H1 (cell line): Measurements from ENCODE around the gene TBC1D2B. TPM values are rescaled to one million over a fixed set of nuclear protein-coding genes. Genes with fewer than 3 reads are reported as not detected.

ENCODE experiments used
- CTCF ChIA-PET: fragments of 300-600 bp; sonication (Branson Sonifier 250); formaldehyde crosslinking; loops from one replicate; lab custom pipeline; 2021; ENCODE audit not compliant: partially characterized antibody; lab: Charles Lee
- POLR2A ChIA-PET: fragments of 300-600 bp; sonication (Branson Sonifier 250); formaldehyde crosslinking; loops from one replicate; lab custom pipeline; 2021; ENCODE audit warnings: inconsistent platforms; ENCODE audit not compliant: partially characterized antibody; lab: Charles Lee
- DNase-seq, 2 experiments: peaks; one replicate each; pipeline versions ENCODE4 v3.0.0 to v3.0.0-alpha.2; 2010 to 2022; ENCODE audit warnings: low spot score in 2 of 2, low read depth in 1 of 2, mixed read lengths in 1 of 2
- FAIRE-seq: peaks from 2 replicates; lab custom pipeline; 2011; peaks lifted over from hg19 to GRCh38; lab: Jason Lieb, UNC
- H2AFZ ChIP-seq: 2 replicates; pipeline ENCODE4 v1.8.1; 2012; ENCODE audit warnings: low read length, inconsistent platforms
- H2AK5ac ChIP-seq: 2 replicates; pipeline ENCODE4 v1.6.1; 2013; ENCODE audit warnings: low read depth, low read length
- H2BK120ac ChIP-seq: replicated peaks from 2 replicates; pipeline ENCODE3; 2013; ENCODE audit warnings: low read depth, low read length, inconsistent platforms
- H2BK12ac ChIP-seq: 2 replicates; pipeline ENCODE4 v1.6.1; 2013; ENCODE audit warnings: low read depth, low read length
- H2BK15ac ChIP-seq: 2 replicates; pipeline ENCODE4 v1.6.1; 2013; ENCODE audit warnings: low read length
- H2BK20ac ChIP-seq: 2 replicates; pipeline ENCODE4 v1.6.1; 2013; ENCODE audit warnings: low read length
- H2BK5ac ChIP-seq: 2 replicates; pipeline ENCODE4 v1.6.1; 2013; ENCODE audit warnings: low read depth, low read length
- H3K14ac ChIP-seq: 2 replicates; pipeline ENCODE4 v1.6.1; 2013; ENCODE audit warnings: inconsistent platforms; ENCODE audit not compliant: insufficient read length
- H3K18ac ChIP-seq: 2 replicates; pipeline ENCODE4 v1.6.1; 2013; ENCODE audit warnings: low read length; ENCODE audit errors: extremely low read depth
- H3K23ac ChIP-seq: 2 replicates; pipeline ENCODE4 v1.6.1; 2013; ENCODE audit warnings: inconsistent platforms; ENCODE audit not compliant: insufficient read length
- H3K23me2 ChIP-seq: 2 replicates; pipeline ENCODE4 v1.6.1; 2013; ENCODE audit warnings: low read depth, low read length
- H3K27ac ChIP-seq: 2 replicates; pipeline ENCODE4 v1.6.1; 2011; ENCODE audit warnings: low read depth, low read length, inconsistent platforms
- H3K27me3 ChIP-seq, 4 experiments: replicated peaks in 1 of 4; 1 replicate in 1 of 4; 2 replicates in 3 of 4; pipeline versions ENCODE4 v1.6.1 to v1.8.1; 2011 to 2013; ENCODE audit warnings: low read length in 3 of 4, mild to moderate bottlenecking in 3 of 4, inconsistent platforms in 2 of 4, mixed read lengths in 2 of 4, moderate library complexity in 1 of 4; ENCODE audit not compliant: control insufficient read depth in 3 of 4, insufficient read depth in 3 of 4; ENCODE audit errors: extremely low read depth in 1 of 4
- H3K36me3 ChIP-seq, 4 experiments: 2 replicates each; pipeline versions ENCODE4 v1.6.1 to v1.8.1; 2011 to 2013; ENCODE audit warnings: mild to moderate bottlenecking in 4 of 4, low read length in 3 of 4, moderate library complexity in 2 of 4, control low read depth in 1 of 4, inconsistent platforms in 1 of 4; ENCODE audit not compliant: insufficient read depth in 4 of 4, control insufficient read depth in 2 of 4
- H3K4ac ChIP-seq: replicated peaks from 2 replicates; pipeline ENCODE3; 2013; ENCODE audit warnings: low read length, low read depth, mixed read lengths, inconsistent platforms; ENCODE audit not compliant: insufficient read length
- H3K4me1 ChIP-seq, 4 experiments: replicated peaks in 1 of 4; 1 replicate in 1 of 4; 2 replicates in 3 of 4; pipeline versions ENCODE4 v1.6.1 to v1.8.1; 2011 to 2013; ENCODE audit warnings: low read length in 3 of 4, inconsistent platforms in 2 of 4, mixed read lengths in 1 of 4; ENCODE audit not compliant: insufficient read depth in 4 of 4, control insufficient read depth in 3 of 4
- H3K4me2 ChIP-seq, 2 experiments: 2 replicates each; pipeline versions ENCODE4 v1.6.1 to v1.8.1; 2011 to 2013; ENCODE audit warnings: low read depth in 2 of 2, low read length in 2 of 2, control low read depth in 1 of 2, inconsistent platforms in 1 of 2, mild to moderate bottlenecking in 1 of 2; ENCODE audit not compliant: insufficient read depth in 1 of 2
- H3K4me3 ChIP-seq, 4 experiments: fragments of 200-600, 300-600 bp in 1 of 4; sonication (generic), shearing (Covaris generic), sonication (Bioruptor Twin) in 1 of 4; 2 replicates each; pipeline versions ENCODE4 v1.5.1 to v1.8.1; 2011 to 2016; ENCODE audit warnings: low read length in 4 of 4, low read depth in 3 of 4, control low read depth in 2 of 4, inconsistent platforms in 2 of 4, mild to moderate bottlenecking in 2 of 4, mixed read lengths in 1 of 4, moderate library complexity in 1 of 4; ENCODE audit not compliant: insufficient read depth in 2 of 4; ENCODE audit errors: extremely low read depth in 1 of 4
- H3K56ac ChIP-seq: replicated peaks from 2 replicates; pipeline ENCODE3; 2013; ENCODE audit warnings: low read depth, mild to moderate bottlenecking, mixed read lengths, low read length, inconsistent platforms; ENCODE audit not compliant: insufficient read length
- H3K79me1 ChIP-seq: 2 replicates; pipeline ENCODE4 v1.6.1; 2013; ENCODE audit warnings: low read depth, low read length, control low read depth
- H3K79me2 ChIP-seq, 2 experiments: 2 replicates each; pipeline versions ENCODE4 v1.6.1 to v1.8.1; 2012 to 2013; ENCODE audit warnings: low read length in 2 of 2, mild to moderate bottlenecking in 2 of 2, inconsistent platforms in 1 of 2; ENCODE audit not compliant: insufficient read depth in 2 of 2, control insufficient read depth in 1 of 2
- H3K9ac ChIP-seq, 4 experiments: replicated peaks in 1 of 4; 1 replicate in 1 of 4; 2 replicates in 3 of 4; pipeline versions ENCODE4 v1.6.1 to v1.8.1; 2011 to 2013; ENCODE audit warnings: low read depth in 3 of 4, low read length in 3 of 4, control low read depth in 2 of 4, mild to moderate bottlenecking in 2 of 4, moderate library complexity in 2 of 4, inconsistent platforms in 1 of 4; ENCODE audit errors: extremely low read depth in 1 of 4
- H3K9me3 ChIP-seq, 2 experiments: 2 replicates each; pipeline versions ENCODE4 v1.6.1 to v1.8.1; 2012 to 2013; ENCODE audit warnings: mild to moderate bottlenecking in 2 of 2, moderate library complexity in 2 of 2, control low read depth in 1 of 2, inconsistent platforms in 1 of 2, low read depth in 1 of 2, low read length in 1 of 2, mixed read lengths in 1 of 2; ENCODE audit not compliant: insufficient read depth in 2 of 2
- H4K20me1 ChIP-seq, 2 experiments: replicated peaks in 1 of 2; 2 replicates each; pipeline versions ENCODE3 to v1.8.1; 2011 to 2013; ENCODE audit warnings: inconsistent platforms in 2 of 2, low read length in 2 of 2, mild to moderate bottlenecking in 1 of 2; ENCODE audit not compliant: insufficient read depth in 2 of 2, control insufficient read depth in 1 of 2
- H4K5ac ChIP-seq: 2 replicates; pipeline ENCODE4 v1.6.1; 2013; ENCODE audit warnings: low read length, low read depth, mixed read lengths, inconsistent platforms; ENCODE audit not compliant: insufficient read length
- H4K8ac ChIP-seq: 2 replicates; pipeline ENCODE4 v1.8.0; 2013; ENCODE audit warnings: mild to moderate bottlenecking, moderate library complexity, low read length, inconsistent platforms; ENCODE audit not compliant: insufficient read depth; ENCODE audit errors: extremely low read depth
- H4K91ac ChIP-seq: replicated peaks from 2 replicates; pipeline ENCODE3; 2013; ENCODE audit warnings: low read length, mixed read lengths, inconsistent platforms; ENCODE audit not compliant: insufficient read length
- CTBP2 ChIP-seq: IDR thresholded peaks from 2 replicates; pipeline ENCODE4 v1.7.0; 2011; ENCODE audit warnings: borderline replicate concordance, mild to moderate bottlenecking, moderate library complexity, mixed read lengths, low read length; ENCODE audit not compliant: insufficient read depth, insufficient read length
- MAFK ChIP-seq: IDR thresholded peaks from 2 replicates; pipeline ENCODE4 v1.6.1; 2012; ENCODE audit warnings: low read depth, mild to moderate bottlenecking, improper control_type of control experiment, low read length
- POLR2AphosphoS5 ChIP-seq: IDR thresholded peaks from 2 replicates; pipeline ENCODE4 v1.6.1; 2011; ENCODE audit warnings: low read depth, low read length
- SIRT6 ChIP-seq: IDR thresholded peaks from one replicate; pipeline ENCODE4 v1.7.1; 2012; ENCODE audit warnings: low read length, inconsistent platforms
- TBP ChIP-seq: IDR thresholded peaks from 2 replicates; pipeline ENCODE4 v1.6.1; 2011; ENCODE audit warnings: low read depth, low read length, improper control_type of control experiment
- WGBS, 2 experiments: shearing (Covaris generic) in 1 of 2; methylation state at CpG; one replicate each; pipeline versions ENCODE4 v1.1.6 to v1.1.7; 2013 to 2015; ENCODE audit warnings: low lambda C conversion rate in 2 of 2, mixed read lengths in 2 of 2, inconsistent platforms in 1 of 2, low coverage in 1 of 2, missing lambda C conversion rate in 1 of 2; ENCODE audit not compliant: insufficient replicate concordance in 2 of 2, insufficient coverage in 1 of 2, insufficient read length in 1 of 2; ENCODE audit errors: extremely low coverage in 1 of 2, missing lambda C conversion rate in 1 of 2; 5-methylcytosine and 5-hydroxymethylcytosine counted together
- polyA plus RNA-seq, 7 experiments: library from polyadenylated mRNA; depleted of rRNA in 3 of 7; stranded (reverse) in 5 of 7; unstranded in 2 of 7; fragments of >200 nt in 5 of 7; fragments of 200-250 nt in 2 of 7; gene quantifications; 1 replicate in 5 of 7; 2 replicates in 1 of 7; 4 replicates in 1 of 7; pipeline versions ENCODE4 v1.2.1 to v1.2.3, GENCODE V29; 2011 to 2013; ENCODE audit warnings: missing spikeins in 2 of 7, mixed read lengths in 2 of 7
- total RNA-seq: library from RNA; stranded (reverse); fragmentation: NEBNext Ultra II Directional; extraction: Animal tissue kit (Norgen Biotek cat#: 25700); gene quantifications from 2 replicates; pipeline ENCODE4 v1.2.1, GENCODE V29; 2021
- TF ChIP-seq, protein P1 (sequence below): IDR thresholded peaks from 2 replicates; pipeline ENCODE4 v1.6.1; 2012; ENCODE audit warnings: inconsistent platforms
- TF ChIP-seq, protein P2 (sequence below), 3 experiments: IDR thresholded peaks; 1 replicate in 2 of 3; 2 replicates in 1 of 3; pipeline versions ENCODE4 v1.5.1 to v1.6.1; 2011; ENCODE audit warnings: low read length in 3 of 3, mild to moderate bottlenecking in 3 of 3, inconsistent platforms in 2 of 3, low read depth in 1 of 3, moderate library complexity in 1 of 3; ENCODE audit not compliant: insufficient read depth in 1 of 3; ENCODE audit errors: control extremely low read depth in 1 of 3

TBC1D2B gene
- total and polyA plus RNA-seq, 2 of the 8 experiments (the other 6 are each of a cell fraction or from before 2014, with no cell fraction given) = 11.9 to 19.5 TPM

DNA sequence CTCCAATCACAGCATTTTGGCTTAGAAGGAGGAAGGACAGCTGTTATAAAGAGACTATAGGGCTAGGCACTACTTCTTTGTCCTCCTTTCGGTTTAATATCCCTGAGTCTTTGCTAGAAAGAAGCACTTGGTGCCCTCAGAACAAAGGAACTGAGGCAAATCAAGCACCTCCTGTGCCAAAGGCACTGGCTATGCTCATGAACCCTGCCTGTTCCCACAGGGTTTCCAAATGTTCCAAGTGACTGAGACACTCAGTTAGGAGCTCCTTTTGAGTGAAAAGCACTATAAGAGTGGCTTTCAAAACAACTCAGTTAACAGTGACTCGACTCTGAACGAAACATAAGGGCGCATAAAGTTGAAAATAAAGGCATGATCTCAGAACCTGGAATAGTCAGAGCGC, 25.0 kb downstream of the TBC1D2B start:
- FAIRE-seq = no peak

More for the DNA sequence above, 25.0 kb downstream of the TBC1D2B start:
- Histone ChIP-seq H4K91ac (no peak overlapping the region), H3K9ac (no peak overlapping the region), H3K4me2 (no peak overlapping the region), H4K5ac (no peak overlapping the region), H3K4me3 (no peak overlapping the region), H3K56ac (no peak overlapping the region), H3K14ac (no peak overlapping the region), H3K79me1 (0 out of 2 replicates have a peak, but pooled peaks cover 2% of the 10 kb centered on the region), H3K23me2 (no peaks in the 10 kb centered on the region; the same call in 1 of the 2 replicates), H2AK5ac (no peak overlapping the region), H3K4me1 (peaks cover 2 to 12% (median 8%) of the 10 kb centered on the region in 4 experiments), H3K9me3 (no peaks in the 10 kb centered on the region), H3K23ac (no peak overlapping the region), H3K4ac (no peak overlapping the region), H2BK120ac (no peak overlapping the region), H2BK12ac (no peak overlapping the region), H3K27me3 (no peaks in the 10 kb centered on the region), H4K20me1 (peaks cover 0 to 10% of the 10 kb centered on the region in 2 experiments), H3K36me3 (no peaks in the 10 kb centered on the region; a peak in 2 of 8 replicates), H3K18ac (no peak overlapping the region), H2BK20ac (no peak overlapping the region), H2BK15ac (no peak overlapping the region), H3K79me2 (peaks cover 0 to under 1% of the 10 kb centered on the region in 2 experiments; a peak in 1 of 4 replicates), H2BK5ac (no peak overlapping the region), H4K8ac (no peak overlapping the region), H3K27ac (no peak overlapping the region), H2AFZ (no peak overlapping the region)
- ChIA-PET POLR2A (no interaction called here), CTCF (interaction anchor here (1.3 to 2.8 kb wide), 4 partner anchors 10 to 56 kb away, joined by 3 to 11 read pairs (median 4); no protein-coding TSS in a partner anchor)
- WGBS, 2 experiments = 96% methylated on average over 5 of the region's 5 CpGs; no CpG with 5 or more reads in 1 of the 2 experiments
- TF ChIP-seq CTBP2 = no peak
- no peak for TF ChIP-seq SIRT6
- TF ChIP-seq, protein P1, sequence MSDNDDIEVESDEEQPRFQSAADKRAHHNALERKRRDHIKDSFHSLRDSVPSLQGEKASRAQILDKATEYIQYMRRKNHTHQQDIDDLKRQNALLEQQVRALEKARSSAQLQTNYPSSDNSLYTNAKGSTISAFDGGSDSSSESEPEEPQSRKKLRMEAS = no peak
- TF ChIP-seq POLR2AphosphoS5 = no peak
- TF ChIP-seq, protein P2, sequence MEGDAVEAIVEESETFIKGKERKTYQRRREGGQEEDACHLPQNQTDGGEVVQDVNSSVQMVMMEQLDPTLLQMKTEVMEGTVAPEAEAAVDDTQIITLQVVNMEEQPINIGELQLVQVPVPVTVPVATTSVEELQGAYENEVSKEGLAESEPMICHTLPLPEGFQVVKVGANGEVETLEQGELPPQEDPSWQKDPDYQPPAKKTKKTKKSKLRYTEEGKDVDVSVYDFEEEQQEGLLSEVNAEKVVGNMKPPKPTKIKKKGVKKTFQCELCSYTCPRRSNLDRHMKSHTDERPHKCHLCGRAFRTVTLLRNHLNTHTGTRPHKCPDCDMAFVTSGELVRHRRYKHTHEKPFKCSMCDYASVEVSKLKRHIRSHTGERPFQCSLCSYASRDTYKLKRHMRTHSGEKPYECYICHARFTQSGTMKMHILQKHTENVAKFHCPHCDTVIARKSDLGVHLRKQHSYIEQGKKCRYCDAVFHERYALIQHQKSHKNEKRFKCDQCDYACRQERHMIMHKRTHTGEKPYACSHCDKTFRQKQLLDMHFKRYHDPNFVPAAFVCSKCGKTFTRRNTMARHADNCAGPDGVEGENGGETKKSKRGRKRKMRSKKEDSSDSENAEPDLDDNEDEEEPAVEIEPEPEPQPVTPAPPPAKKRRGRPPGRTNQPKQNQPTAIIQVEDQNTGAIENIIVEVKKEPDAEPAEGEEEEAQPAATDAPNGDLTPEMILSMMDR (IDR thresholded peaks at IDR 0.05; ENCODE audit: control extremely low read depth in 1 of 3, insufficient read depth in 1 of 3, low read depth in 1 of 3, low read length in 3 of 3) = no peak
- TF ChIP-seq TBP = no peak
- TF ChIP-seq MAFK = no peak
- no peak for DNase-seq
